Astrocyte (in vitro differentiated cells and primary cell): Measurements from ENCODE around the gene CIB4.

ENCODE experiments used
- CTCF ChIP-seq: IDR thresholded peaks from 2 replicates; pipeline ENCODE4 v1.5.1; 2011; ENCODE audit warnings: low read depth, mild to moderate bottlenecking, inconsistent platforms, low read length, moderate library complexity; ENCODE audit not compliant: insufficient read depth
- EZH2 ChIP-seq: IDR thresholded peaks from 2 replicates; pipeline ENCODE4 v1.6.1; 2012; ENCODE audit warnings: mild to moderate bottlenecking, low read length, inconsistent platforms; ENCODE audit not compliant: insufficient read depth

- TF ChIP-seq CTCF (no peak), EZH2 (no peak)
Observed at GRCh38 chr2:26685341-26685740, 44.2 kb upstream of the CIB4 start.
